Ovary (tissue), 9 donors: ENCODE measurements around the gene HIKESHI. TPM values are rescaled to one million over a fixed set of nuclear protein-coding genes. Genes with fewer than 3 reads are reported as not detected.

ENCODE experiments used
- DNase-seq, 5 donors: peaks; one replicate each; pipeline ENCODE4 v3.0.0-alpha.2; 2019 to 2020
- H3K27ac ChIP-seq, 2 donors: fragments of 200-600 bp; one replicate each; pipeline versions ENCODE4 v1.5.1 to v1.8.0; 2019 to 2022
- H3K27me3 ChIP-seq: fragments of 200-600 bp; one replicate; pipeline ENCODE4 v1.8.0; 2022
- H3K36me3 ChIP-seq: fragments of 200-600 bp; sonication (generic); one replicate; pipeline ENCODE4 v1.5.1; 2019
- H3K4me1 ChIP-seq: one replicate; pipeline ENCODE4 v1.8.1; 2013; ENCODE audit warnings: mild to moderate bottlenecking, moderate library complexity; ENCODE audit not compliant: insufficient read depth
- H3K4me3 ChIP-seq: fragments of 200-600 bp; sonication (generic); one replicate; pipeline ENCODE4 v1.5.1; 2017
- H3K9me3 ChIP-seq, 2 donors: fragments of 200-600 bp in 1 of 2; sonication (generic) in 1 of 2; one replicate each; pipeline versions ENCODE4 v1.5.1 to v1.8.1; 2013 to 2019; ENCODE audit warnings: mild to moderate bottlenecking in 1 of 2, moderate library complexity in 1 of 2
- EP300 ChIP-seq: sonication (generic); formaldehyde crosslinking; IDR thresholded peaks from one replicate; pipeline ENCODE4 v1.6.1; 2017; ENCODE audit warnings: antibody characterized with exemption
- POLR2A ChIP-seq: fragments of 450-650 bp; IDR thresholded peaks from one replicate; pipeline ENCODE4 v1.6.1; 2017; ENCODE audit warnings: antibody characterized with exemption, mild to moderate bottlenecking, moderate library complexity
- WGBS, 3 donors: extraction: QIAGEN DNeasy Blood & Tissue Kit in 1 of 3; methylation state at CpG; one replicate each; pipeline versions ENCODE4 v1.1.5 to v1.1.7; 2013 to 2017; 5-methylcytosine and 5-hydroxymethylcytosine counted together
- intact Hi-C, 4 donors: fragments of 100-400 bp; cut with DNase I; formaldehyde crosslinking; loops; one replicate each; pipeline versions ENCODE4 v1.11.0 to v1.15.1; 2022 to 2023
- polyA plus RNA-seq, 2 donors: library from polyadenylated mRNA; stranded (reverse); fragments of 200-250 nt in 1 of 2; fragments of 350-450 nt in 1 of 2; fragmentation: Illumina TruSeq in 1 of 2; extraction: RNeasy Lipid Tissue Mini Kit (QIAGEN cat#74804) in 1 of 2; gene quantifications; one replicate each; pipeline ENCODE4 v1.2.3, GENCODE V29; 2013 to 2014
- total RNA-seq, 7 donors: library from RNA; depleted of rRNA in 2 of 7; stranded (reverse); fragments of >200 nt in 2 of 7; fragmentation: NEBNext Ultra II Directional in 3 of 7; extraction: Animal tissue kit (Norgen Biotek cat#: 25700) in 3 of 7; gene quantifications; one replicate each; pipeline versions ENCODE4 v1.1.0 to v1.2.4, GENCODE V29; 2016 to 2023
- TF ChIP-seq, protein P1 (sequence below), 3 donors: fragments of 450-650 bp in 2 of 3; fragments of 200-600 bp in 1 of 3; IDR thresholded peaks; one replicate each; pipeline versions ENCODE4 v1.5.1 to v1.8.0; 2016 to 2022; ENCODE audit warnings: antibody characterized with exemption in 3 of 3, mild to moderate bottlenecking in 1 of 3
- donor health status: DM: no; HTN: no; CAD: no; lungs with moderate emphysema.
- donor health status: DM: no; HTN: no; CAD: no.
- donor health status: Bipolar disorder and iron deficiency.
- donor health status: DM: yes; HTN: yes; CAD: no.
- donor health status: DM: no; HTN: no; CAD: no.
- donor health status: DM: yes; HTN: yes; CAD: no.

HIKESHI gene
- total and polyA plus RNA-seq, 9 donors = 26.6 to 43.7 (median 30.5) TPM

DNA sequence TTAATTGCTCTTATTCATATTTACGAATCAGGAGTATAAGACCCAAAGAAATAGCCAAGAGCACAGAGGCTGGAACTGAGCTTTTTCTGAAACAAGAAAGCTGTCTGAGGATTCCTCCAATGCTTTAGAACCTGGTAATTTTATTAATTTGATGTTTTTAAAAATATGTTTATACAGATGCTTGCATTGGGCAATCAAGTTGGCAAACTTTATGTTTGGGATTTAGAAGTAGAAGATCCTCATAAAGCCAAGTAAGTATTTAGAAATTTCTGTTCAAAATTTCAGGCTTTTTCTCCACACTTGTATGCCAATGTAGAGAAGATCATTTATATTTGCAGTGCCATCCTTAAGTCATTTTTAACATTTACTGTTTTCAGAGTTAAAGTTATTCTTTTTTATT lies 24.3 kb upstream of the HIKESHI start:
- intact Hi-C loops = no loop called here
- Histone ChIP-seq H3K9me3 (no peaks in the 10 kb centered on the region), H3K36me3 (no peaks in the 10 kb centered on the region), H3K4me1 (peaks cover 3% of the 10 kb centered on the region), H3K4me3 (no peak overlapping the region), H3K27ac (no peak overlapping the region), H3K27me3 (no peaks in the 10 kb centered on the region)
- no peak for DNase-seq
- TF ChIP-seq EP300 (no peak), POLR2A (no peak)
- TF ChIP-seq, protein P1, sequence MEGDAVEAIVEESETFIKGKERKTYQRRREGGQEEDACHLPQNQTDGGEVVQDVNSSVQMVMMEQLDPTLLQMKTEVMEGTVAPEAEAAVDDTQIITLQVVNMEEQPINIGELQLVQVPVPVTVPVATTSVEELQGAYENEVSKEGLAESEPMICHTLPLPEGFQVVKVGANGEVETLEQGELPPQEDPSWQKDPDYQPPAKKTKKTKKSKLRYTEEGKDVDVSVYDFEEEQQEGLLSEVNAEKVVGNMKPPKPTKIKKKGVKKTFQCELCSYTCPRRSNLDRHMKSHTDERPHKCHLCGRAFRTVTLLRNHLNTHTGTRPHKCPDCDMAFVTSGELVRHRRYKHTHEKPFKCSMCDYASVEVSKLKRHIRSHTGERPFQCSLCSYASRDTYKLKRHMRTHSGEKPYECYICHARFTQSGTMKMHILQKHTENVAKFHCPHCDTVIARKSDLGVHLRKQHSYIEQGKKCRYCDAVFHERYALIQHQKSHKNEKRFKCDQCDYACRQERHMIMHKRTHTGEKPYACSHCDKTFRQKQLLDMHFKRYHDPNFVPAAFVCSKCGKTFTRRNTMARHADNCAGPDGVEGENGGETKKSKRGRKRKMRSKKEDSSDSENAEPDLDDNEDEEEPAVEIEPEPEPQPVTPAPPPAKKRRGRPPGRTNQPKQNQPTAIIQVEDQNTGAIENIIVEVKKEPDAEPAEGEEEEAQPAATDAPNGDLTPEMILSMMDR (IDR thresholded peaks at IDR 0.05) = no peak
- 42 to 61% (median 56%) methylated on average over 1 of the region's 1 CpG for WGBS, 3 donors

DNA sequence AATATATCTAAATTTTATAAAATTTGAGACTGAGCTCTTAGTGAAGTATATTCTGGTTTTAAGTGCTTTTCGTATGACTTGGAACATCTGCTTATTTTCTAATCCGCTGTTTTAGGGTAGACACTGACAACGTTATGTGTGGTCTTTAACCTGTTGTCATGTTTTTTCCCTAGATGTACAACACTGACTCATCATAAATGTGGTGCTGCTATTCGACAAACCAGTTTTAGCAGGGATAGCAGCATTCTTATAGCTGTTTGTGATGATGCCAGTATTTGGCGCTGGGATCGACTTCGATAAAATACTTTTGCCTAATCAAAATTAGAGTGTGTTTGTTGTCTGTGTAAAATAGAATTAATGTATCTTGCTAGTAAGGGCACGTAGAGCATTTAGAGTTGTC lies 23.8 kb upstream of the HIKESHI start:
- 19 to 49% (median 25%) methylated on average over 8 of the region's 8 CpGs for WGBS, 3 donors
- Histone ChIP-seq H3K4me3 (no peak overlapping the region), H3K27ac (no peak overlapping the region), H3K9me3 (no peaks in the 10 kb centered on the region), H3K36me3 (no peaks in the 10 kb centered on the region), H3K27me3 (no peaks in the 10 kb centered on the region), H3K4me1 (peaks cover 3% of the 10 kb centered on the region)
- intact Hi-C loops = no loop called here
- TF ChIP-seq POLR2A (no peak), EP300 (no peak)
- TF ChIP-seq, protein P1 (IDR thresholded peaks at IDR 0.05) = no peak
- DNase-seq = no peak

DNA sequence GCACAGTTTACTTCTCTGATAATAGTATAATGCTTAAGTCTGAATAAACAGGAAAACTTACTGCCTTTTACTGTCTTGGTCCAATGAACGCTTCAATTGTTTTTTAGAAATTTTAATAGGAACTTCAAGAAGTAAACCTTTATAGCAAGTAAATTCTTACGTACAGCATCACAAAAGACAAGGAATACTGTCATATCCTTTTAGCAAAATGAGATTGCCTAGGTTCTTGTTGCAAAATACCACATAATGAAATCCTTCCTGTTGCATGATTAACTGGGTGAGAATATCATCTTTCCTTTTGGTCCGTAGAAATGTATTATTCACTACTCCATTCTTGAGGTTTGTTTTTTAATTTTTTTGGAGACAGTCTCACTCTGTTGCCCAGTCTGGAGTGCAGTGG lies 22.3 kb upstream of the HIKESHI start:
- Histone ChIP-seq H3K4me1 (peaks cover 3% of the 10 kb centered on the region), H3K36me3 (no peaks in the 10 kb centered on the region), H3K4me3 (no peak overlapping the region), H3K27ac (no peak overlapping the region), H3K27me3 (no peaks in the 10 kb centered on the region), H3K9me3 (no peaks in the 10 kb centered on the region)
- intact Hi-C loops = no loop called here
- DNase-seq = no peak
- TF ChIP-seq, protein P1 (IDR thresholded peaks at IDR 0.05) = no peak
- no peak for TF ChIP-seq POLR2A
- TF ChIP-seq EP300 = no peak
- 96 to 97% (median 96%) methylated on average over 3 of the region's 3 CpGs for WGBS, 3 donors

DNA sequence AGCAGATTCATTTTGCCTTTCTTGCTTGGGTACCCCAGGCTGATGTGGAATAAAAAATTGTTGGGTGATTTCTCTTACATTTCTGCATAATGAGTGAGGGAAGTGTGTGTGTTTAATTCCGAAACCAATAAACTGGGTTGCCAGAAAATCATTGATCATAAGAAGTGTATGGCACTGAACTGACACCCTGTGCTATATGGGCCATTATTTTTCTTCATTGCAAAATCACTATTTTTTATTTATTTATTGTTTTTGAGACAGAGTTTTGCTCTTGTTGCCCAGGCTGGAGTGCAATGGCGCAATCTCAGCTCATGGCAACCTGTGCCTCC lies 14.6 kb upstream of the HIKESHI start:
- no peak overlapping the region for H3K4me3 ChIP-seq
- intact Hi-C loops = no loop called here
- no peaks in the 10 kb centered on the region for H3K36me3 ChIP-seq
- WGBS, 3 donors = 96 to 99% (median 97%) methylated on average over 2 of the region's 2 CpGs
- DNase-seq = no peak
- H3K4me1 ChIP-seq = no peaks in the 10 kb centered on the region
- H3K9me3 ChIP-seq = no peaks in the 10 kb centered on the region
- TF ChIP-seq, protein P1 (IDR thresholded peaks at IDR 0.05) = no peak
- no peak for TF ChIP-seq POLR2A
- no peak for TF ChIP-seq EP300
- no peak overlapping the region for H3K27ac ChIP-seq
- H3K27me3 ChIP-seq = no peaks in the 10 kb centered on the region
